Subcutaneous adipose tissue (tissue), 4 donors: ENCODE results near the gene RPL10A. TPM values are rescaled to one million over a fixed set of nuclear protein-coding genes. Genes with fewer than 3 reads are reported as not detected.

Experiments
- CTCF ChIP-seq: fragments of 450-650 bp; IDR thresholded peaks from one replicate; pipeline ENCODE4 v1.5.1; 2016; ENCODE audit warnings: low read depth, mild to moderate bottlenecking, control low read depth, antibody characterized with exemption, moderate library complexity
- total RNA-seq, 4 donors: library from RNA; depleted of rRNA; stranded (reverse); fragments of >200 nt; gene quantifications; one replicate each; pipeline ENCODE4 v1.1.0, GENCODE V29; 2016

The RPL10A gene
- total RNA-seq, 4 donors from 2014 or later: 985 to 1,194 (median 1,120) TPM

GRCh38 chr6:35480176-35480575 lies 12.0 kb downstream of the RPL10A start:
- no peak for TF ChIP-seq CTCF

- TF ChIP-seq CTCF: no peak
Observed at GRCh38 chr6:35481226-35481625, 13.0 kb downstream of the RPL10A start.

GRCh38 chr6:35483062-35483461 lies 14.9 kb downstream of the RPL10A start:
- TF ChIP-seq CTCF: no peak

GRCh38 chr6:35483490-35483889 lies 15.3 kb downstream of the RPL10A start:
- no peak for TF ChIP-seq CTCF

GRCh38 chr6:35483893-35484645 lies 15.9 kb downstream of the RPL10A start:
- TF ChIP-seq CTCF: no peak

GRCh38 chr6:35484921-35485392 lies 16.8 kb downstream of the RPL10A start:
- no peak for TF ChIP-seq CTCF

GRCh38 chr6:35485402-35485877 lies 17.2 kb downstream of the RPL10A start:
- no peak for TF ChIP-seq CTCF
